Mesothelial cell of epicardium (in vitro differentiated cells): ENCODE data around the gene CEL. TPM values are rescaled to one million over a fixed set of nuclear protein-coding genes. Genes with fewer than 3 reads are reported as not detected.

Experiments
- DNase-seq, 2 experiments: peaks; one replicate each; pipeline ENCODE4 v3.0.0; 2021; ENCODE audit warnings: low spot score in 2 of 2; ENCODE audit not compliant: unreplicated experiment in 2 of 2
- H3K27ac Mint-ChIP-seq: 2 replicates; pipeline ENCODE4 v1.8.0; 2021; ENCODE audit warnings: mixed read lengths
- H3K27me3 Mint-ChIP-seq: 2 replicates; pipeline ENCODE4 v1.8.0; 2021; ENCODE audit warnings: low read depth, mixed read lengths
- H3K36me3 Mint-ChIP-seq: 2 replicates; pipeline ENCODE4 v1.8.0; 2021; ENCODE audit warnings: mixed read lengths
- H3K4me1 Mint-ChIP-seq: 2 replicates; pipeline ENCODE4 v1.8.0; 2021; ENCODE audit warnings: mixed read lengths
- H3K4me3 Mint-ChIP-seq: 2 replicates; pipeline ENCODE4 v1.8.0; 2021; ENCODE audit warnings: mild to moderate bottlenecking, moderate library complexity, mixed read lengths
- H3K9me3 Mint-ChIP-seq: 2 replicates; pipeline ENCODE4 v1.8.0; 2021; ENCODE audit warnings: mixed read lengths
- CTCF ChIP-seq: fragments of 200-600 bp; sonication (generic); IDR thresholded peaks from one replicate; pipeline ENCODE4 v1.5.0; 2021; ENCODE audit warnings: antibody characterized with exemption; ENCODE audit not compliant: unreplicated experiment
- total RNA-seq: library from RNA; stranded (reverse); gene quantifications from 3 replicates; pipeline ENCODE4 v1.2.1, GENCODE V29; 2021

The CEL gene
- total RNA-seq, 1 donor from 2014 or later = 5.0 TPM

GRCh38 chr9:133054194-133054890, 7.4 kb upstream of the CEL start:
- DNase-seq = no peak
- H3K36me3 Mint-ChIP-seq = peaks cover 40% of the 10 kb centered on the region
- TF ChIP-seq CTCF = no peak
- H3K27me3 Mint-ChIP-seq = no peaks in the 10 kb centered on the region
- no peak overlapping the region for H3K4me3 Mint-ChIP-seq
- H3K4me1 Mint-ChIP-seq = peaks cover 1% of the 10 kb centered on the region
- no peaks in the 10 kb centered on the region for H3K9me3 Mint-ChIP-seq
- H3K27ac Mint-ChIP-seq = no peak overlapping the region

- H3K27me3 Mint-ChIP-seq = no peaks in the 10 kb centered on the region
- no peak for TF ChIP-seq CTCF
- H3K36me3 Mint-ChIP-seq = peaks cover 34% of the 10 kb centered on the region
- peaks cover 7% of the 10 kb centered on the region for H3K4me1 Mint-ChIP-seq
- no peaks in the 10 kb centered on the region for H3K9me3 Mint-ChIP-seq
- no peak for DNase-seq
- H3K27ac Mint-ChIP-seq = no peak overlapping the region
- H3K4me3 Mint-ChIP-seq = no peak overlapping the region
Measured at GRCh38 chr9:133054966-133055365, 6.8 kb upstream of the CEL start.

DNA sequence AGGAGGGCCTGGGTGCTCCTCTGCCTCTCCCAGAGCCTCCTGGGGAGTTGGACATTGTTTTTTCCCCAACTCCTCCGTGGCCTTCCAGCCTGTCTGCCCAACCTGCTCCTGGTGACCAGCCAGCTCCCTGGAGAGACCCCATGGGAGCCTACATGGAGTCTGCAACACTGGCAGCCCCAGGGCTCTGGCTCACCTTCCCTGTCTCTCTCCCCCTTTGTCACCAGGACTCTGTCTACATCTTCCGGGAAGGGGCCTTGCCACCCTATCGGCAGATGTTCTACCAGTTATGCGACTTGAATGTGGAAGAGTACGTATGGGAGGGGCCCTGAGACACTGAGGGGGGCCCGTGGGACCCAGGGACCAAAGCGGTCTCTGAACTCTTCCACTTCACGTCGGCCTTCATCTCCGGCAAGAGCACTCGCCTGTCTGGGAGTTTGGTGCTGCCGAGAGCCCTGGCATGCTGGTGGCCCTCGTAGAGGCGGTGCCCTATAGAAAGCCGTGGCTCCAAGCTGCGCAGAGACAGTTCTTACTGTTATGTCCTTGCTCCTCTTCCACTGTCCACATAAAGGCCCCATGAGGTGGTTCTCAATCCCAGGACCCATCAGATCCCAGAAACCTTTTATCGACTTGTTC, 5.9 kb upstream of the CEL start:
- no peaks in the 10 kb centered on the region for H3K27me3 Mint-ChIP-seq
- no peak overlapping the region for H3K27ac Mint-ChIP-seq
- no peaks in the 10 kb centered on the region for H3K9me3 Mint-ChIP-seq
- H3K4me3 Mint-ChIP-seq = no peak overlapping the region
- H3K4me1 Mint-ChIP-seq = peaks cover 12% of the 10 kb centered on the region
- DNase-seq = no peak
- no peak for TF ChIP-seq CTCF
- H3K36me3 Mint-ChIP-seq = peaks cover 28% of the 10 kb centered on the region

- Mint-ChIP-seq H3K9me3 (no peaks in the 10 kb centered on the region), H3K4me3 (no peak overlapping the region), H3K27me3 (no peaks in the 10 kb centered on the region), H3K27ac (no peak overlapping the region), H3K4me1 (peaks cover 19% of the 10 kb centered on the region), H3K36me3 (peaks cover 28% of the 10 kb centered on the region)
- TF ChIP-seq CTCF = no peak
- DNase-seq = no peak
Measured at GRCh38 chr9:133056533-133056932, 5.2 kb upstream of the CEL start.

DNA sequence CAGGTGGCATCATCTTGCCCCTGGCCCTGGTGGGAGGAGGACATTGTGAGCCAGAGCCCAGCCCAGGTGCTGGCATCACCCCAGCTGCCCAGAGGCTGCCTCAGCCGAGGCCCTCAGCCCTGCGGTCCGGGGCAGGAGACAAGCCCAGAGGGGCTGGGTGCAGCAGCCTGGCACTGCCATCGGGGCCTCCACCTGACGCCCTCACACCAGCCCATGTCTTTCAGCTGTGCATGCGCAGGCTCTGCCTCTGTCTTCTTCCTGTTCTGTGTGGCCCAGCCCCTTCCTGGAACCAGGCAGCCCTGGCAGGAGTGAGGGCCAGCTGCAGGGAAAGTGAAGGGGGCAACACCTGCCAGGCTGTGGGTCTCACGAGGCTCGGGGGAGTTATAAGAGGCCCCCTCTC, 4.8 kb upstream of the CEL start:
- Mint-ChIP-seq H3K27me3 (no peaks in the 10 kb centered on the region), H3K36me3 (peaks cover 28% of the 10 kb centered on the region), H3K9me3 (no peaks in the 10 kb centered on the region), H3K4me1 (peaks cover 19% of the 10 kb centered on the region), H3K4me3 (no peak overlapping the region), H3K27ac (no peak overlapping the region)
- DNase-seq = no peak
- no peak for TF ChIP-seq CTCF
